Measurements from ENCODE around the gene TMEM234. TPM values are rescaled to one million over a fixed set of nuclear protein-coding genes. Genes with fewer than 3 reads are reported as not detected.
A peak's percentile ranks its signal among the peaks of the same experiment; 100 is the strongest.

TMEM234 gene
- total and polyA plus RNA-seq, 10 of the 15 experiments (the other 5 are each of a cell fraction or from before 2014, with no cell fraction given) = 2.9 to 10.9 (median 6.4) TPM

- peak; percentile 16; the same call in 1 of the 2 replicates for TF ChIP-seq SPI1 (IDR thresholded peaks at IDR 0.05; ENCODE audit: borderline replicate concordance, insufficient read depth, low read depth, low read length)
These were observed 41.7 kb downstream of the TMEM234 start (continued) for GRCh38 chr1:32180186-32181060.

DNA sequence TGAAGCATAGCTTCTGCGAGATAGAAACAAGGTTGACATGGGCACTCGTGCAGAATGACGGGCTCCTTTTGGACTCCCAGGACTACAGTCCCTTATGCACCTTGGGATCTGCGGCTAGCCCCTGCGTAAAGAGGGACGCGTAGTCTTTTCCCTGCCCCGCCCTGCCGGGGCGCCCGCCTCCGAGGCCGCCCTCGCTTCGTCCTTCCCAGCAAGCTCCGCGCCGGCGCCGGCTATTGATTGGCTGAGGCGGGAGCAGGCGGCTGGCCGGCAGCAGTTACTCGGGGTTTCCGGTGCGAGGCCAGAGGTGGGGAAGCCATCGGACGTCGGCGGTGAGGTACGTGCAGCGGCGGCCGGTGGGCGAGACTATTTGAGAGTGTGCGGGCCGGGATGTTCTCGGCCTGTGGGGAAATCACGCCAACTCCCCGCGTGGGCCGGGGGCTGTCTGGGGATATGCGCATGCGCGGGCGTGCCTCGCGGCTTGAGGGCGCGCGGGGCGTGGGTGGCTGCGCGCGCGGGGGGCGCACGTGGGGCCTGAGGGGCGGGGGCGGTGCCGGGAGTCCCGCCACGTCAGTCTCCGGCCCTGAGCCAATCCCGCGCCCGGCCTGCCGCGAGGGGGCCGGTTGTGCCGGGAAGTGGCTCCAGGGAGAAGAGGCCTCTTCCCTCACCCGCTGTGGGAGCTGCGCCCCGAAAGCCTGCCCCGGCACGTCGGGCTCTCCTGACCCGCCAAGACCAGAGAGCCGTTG, 42.5 kb downstream of the TMEM234 start, which contains the start of gene TXLNA:
TSS of gene TXLNA (plus strand) at position 233 of the 743 bp plus-strand sequence. CDS start 671 bp downstream, outside the sequence.
- H3K36me3 ChIP-seq (ENCODE audit: control insufficient read depth in 2 of 2, insufficient read depth in 2 of 2, low read length in 1 of 2) = peaks cover 4 to 12% of the 10 kb centered on the region in 2 experiments
- no peaks in the 10 kb centered on the region for H3K27me3 ChIP-seq (replicated peaks in 1 of 2; ENCODE audit: control insufficient read depth in 2 of 2, insufficient read depth in 2 of 2, low read length in 1 of 2)
- peak within 1 kb of the TSS; percentile 90 for H3K9ac ChIP-seq (ENCODE audit: control insufficient read depth, insufficient read depth, low read length)
- in situ Hi-C loops (cut with MboI) = no loop called here
- ChIA-PET POLR2A (interaction anchor here (0.5 to 3.5 kb wide), 12 partner anchors 9 to 1047 kb away, joined by 3 to 25 read pairs (median 4); partner anchors contain the start of genes BSDC1, CCDC28B, KPNA6 and TMEM39B), CTCF (interaction anchor here (0.9 to 4.2 kb wide), 6 partner anchors 21 to 137 kb away, joined by 3 to 16 read pairs (median 5); partner anchors contain the start of gene CCDC28B), SMC1A (ENCODE audit: uncharacterized antibody, unreplicated experiment) (interaction anchor here (1.2 to 4.0 kb wide), 10 partner anchors 11 to 136 kb away, joined by 3 to 26 read pairs (median 4); partner anchors contain the start of genes CCDC28B and KPNA6), RAD21 (ENCODE audit: unreplicated experiment) (interaction anchor here (1.1 to 3.9 kb wide), 10 partner anchors 18 to 215 kb away, joined by 3 to 22 read pairs (median 8); partner anchors contain the start of genes BSDC1, CCDC28B, KPNA6 and TMEM39B)
- H3K27ac ChIP-seq (ENCODE audit: control insufficient read depth, insufficient read depth) = peak within 1 kb of the TSS; percentile 85
- H4K20me1 ChIP-seq (ENCODE audit: control insufficient read depth, insufficient read depth) = no peaks in the 10 kb centered on the region
- intact Hi-C loops (cut with micrococcal nuclease; ENCODE audit: unreplicated experiment) = loop anchor here (2.0 kb wide), 1 partner anchor 21 kb away; the partner anchor contains the start of gene CCDC28B
- H2AFZ ChIP-seq (ENCODE audit: control insufficient read depth, low read depth, low read length) = peak within 1 kb of the TSS; percentile 83
- peak within 1 kb of the TSS; percentile 100 for H3K4me2 ChIP-seq (ENCODE audit: control insufficient read depth, insufficient read depth)
- no peaks in the 10 kb centered on the region for H3K9me3 ChIP-seq (replicated peaks; ENCODE audit: control insufficient read depth, insufficient read depth, low read length)
- no TSS peak for BruUV-seq (replicated peaks)
- DNase-seq (ENCODE audit: low read depth, low spot score) = peak; percentile 60
- under 1% methylated on average over 57 of the region's 79 CpGs for WGBS (ENCODE audit: insufficient coverage, insufficient replicate concordance, low lambda C conversion rate, missing lambda C conversion rate)
- H3K4me3 ChIP-seq = peak within 1 kb of the TSS; percentile 89
- peak; percentile 95 for FAIRE-seq
- peaks cover 17% of the 10 kb centered on the region for H3K4me1 ChIP-seq (ENCODE audit: control insufficient read depth, insufficient read depth, low read length)
- peaks cover 41% of the 10 kb centered on the region for H3K79me2 ChIP-seq (ENCODE audit: control insufficient read depth, insufficient read depth, low read length)
- peak; percentile 93 for ATAC-seq
- 0 out of 2 replicates have a peak, but pooled peaks have one; percentile 2 for TF ChIP-seq SMC3 (IDR thresholded peaks at IDR 0.05; ENCODE audit: borderline replicate concordance, low read length)
- TF ChIP-seq IRF3 (IDR thresholded peaks at IDR 0.05) = 0 out of 2 replicates have a peak, but pooled peaks have one; percentile 37
- peak; percentile 96 for TF ChIP-seq GATAD2B (conservative IDR thresholded peaks at IDR 0.05; ENCODE audit: low read depth)
- peak; percentile 97 for TF ChIP-seq PML (IDR thresholded peaks at IDR 0.05; ENCODE audit: low read length)
- 0 out of 2 replicates have a peak, but pooled peaks have one; percentile 48 for TF ChIP-seq SMARCA5 (IDR thresholded peaks at IDR 0.05)
- TF ChIP-seq ZNF384 (IDR thresholded peaks at IDR 0.05; ENCODE audit: borderline replicate concordance, low read depth, low read length) = 0 out of 2 replicates have a peak, but pooled peaks have one; percentile 12
- peak; percentile 46 for TF ChIP-seq CREB1 (IDR thresholded peaks at IDR 0.05; ENCODE audit: low read depth)
- peak; percentile 30; the same call in 1 of the 2 replicates for TF ChIP-seq ZNF24 (IDR thresholded peaks at IDR 0.05)
- TF ChIP-seq USF1 (IDR thresholded peaks at IDR 0.05; ENCODE audit: borderline replicate concordance, extremely low read length, insufficient read depth, low read depth, low read length) = peak; percentile 77
- peak; percentile 96 for TF ChIP-seq MYC (IDR thresholded peaks at IDR 0.05; ENCODE audit: insufficient read depth, insufficient read length, insufficient replicate concordance, low read length, severe bottlenecking)
- peak; percentile 18 for TF ChIP-seq NBN (IDR thresholded peaks at IDR 0.05)
- TF ChIP-seq, protein P1, sequence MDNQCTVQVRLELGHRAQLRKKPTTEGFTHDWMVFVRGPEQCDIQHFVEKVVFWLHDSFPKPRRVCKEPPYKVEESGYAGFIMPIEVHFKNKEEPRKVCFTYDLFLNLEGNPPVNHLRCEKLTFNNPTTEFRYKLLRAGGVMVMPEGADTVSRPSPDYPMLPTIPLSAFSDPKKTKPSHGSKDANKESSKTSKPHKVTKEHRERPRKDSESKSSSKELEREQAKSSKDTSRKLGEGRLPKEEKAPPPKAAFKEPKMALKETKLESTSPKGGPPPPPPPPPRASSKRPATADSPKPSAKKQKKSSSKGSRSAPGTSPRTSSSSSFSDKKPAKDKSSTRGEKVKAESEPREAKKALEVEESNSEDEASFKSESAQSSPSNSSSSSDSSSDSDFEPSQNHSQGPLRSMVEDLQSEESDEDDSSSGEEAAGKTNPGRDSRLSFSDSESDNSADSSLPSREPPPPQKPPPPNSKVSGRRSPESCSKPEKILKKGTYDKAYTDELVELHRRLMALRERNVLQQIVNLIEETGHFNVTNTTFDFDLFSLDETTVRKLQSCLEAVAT (IDR thresholded peaks at IDR 0.05) = peak; percentile 7; the same call in 1 of the 2 replicates
- peak; percentile 63 for TF ChIP-seq RELA (IDR thresholded peaks at IDR 0.05; ENCODE audit: borderline replicate concordance, partially characterized antibody)
- no peak for TF ChIP-seq EZH2 (IDR thresholded peaks at IDR 0.05; ENCODE audit: borderline replicate concordance, control insufficient read depth, low read depth, low read length)

Measured in GM12878 (cell line).